Activated naive CD8-positive, alpha-beta T cell treated with anti-CD3 and anti-CD28 coated beads, Interleukin-2, amount 50 U/mL, for 16 hours (primary cell): ENCODE measurements around the gene UTP25.

Experiments
- DNase-seq: peaks from one replicate; pipeline ENCODE4 v3.0.0-alpha.2; 2020; ENCODE audit warnings: low read depth, low spot score

The UTP25 gene

GRCh38 chr1:209839875-209840546 lies 12.2 kb downstream of the UTP25 start:
- no peak for DNase-seq

GRCh38 chr1:209840611-209841010 lies 12.8 kb downstream of the UTP25 start:
- DNase-seq = no peak

- DNase-seq = no peak
Measured at GRCh38 chr1:209844695-209845407, 17.1 kb downstream of the UTP25 start.

GRCh38 chr1:209845408-209845725 lies 17.6 kb downstream of the UTP25 start:
- DNase-seq = no peak

GRCh38 chr1:209849388-209849787 lies 21.6 kb downstream of the UTP25 start:
- no peak for DNase-seq

GRCh38 chr1:209850342-209850979 lies 22.7 kb downstream of the UTP25 start:
- DNase-seq = no peak

- DNase-seq = no peak
Measured at GRCh38 chr1:209853676-209854075, 25.9 kb downstream of the UTP25 start.

- no peak for DNase-seq
Measured at GRCh38 chr1:209854196-209854595, 26.4 kb downstream of the UTP25 start.

GRCh38 chr1:209855006-209855405 lies 27.2 kb downstream of the UTP25 start:
- DNase-seq = no peak

GRCh38 chr1:209855623-209856022 lies 27.9 kb downstream of the UTP25 start:
- DNase-seq = no peak

- DNase-seq = no peak
Measured at GRCh38 chr1:209858561-209859103, 30.9 kb downstream of the UTP25 start.

GRCh38 chr1:209860293-209860881 lies 32.6 kb downstream of the UTP25 start:
- DNase-seq = peak; percentile 43

- DNase-seq = no peak
Measured at GRCh38 chr1:209861242-209861641, 33.5 kb downstream of the UTP25 start.

GRCh38 chr1:209862391-209863356 lies 34.9 kb downstream of the UTP25 start:
- no peak for DNase-seq

GRCh38 chr1:209863766-209864485 lies 36.2 kb downstream of the UTP25 start:
- no peak for DNase-seq

GRCh38 chr1:209866201-209866600 lies 38.4 kb downstream of the UTP25 start:
- no peak for DNase-seq

- no peak for DNase-seq
Measured at GRCh38 chr1:209869291-209870149, 41.7 kb downstream of the UTP25 start.

- no peak for DNase-seq
Measured at GRCh38 chr1:209870151-209870831, 42.5 kb downstream of the UTP25 start.

- DNase-seq = no peak
Measured at GRCh38 chr1:209871006-209871405, 43.2 kb downstream of the UTP25 start.
